Fibroblast of villous mesenchyme (primary cell): Measurements from ENCODE around the gene FBLL1. TPM values are rescaled to one million over a fixed set of nuclear protein-coding genes. Genes with fewer than 3 reads are reported as not detected.
A peak's percentile ranks its signal among the peaks of the same experiment; 100 is the strongest.
"Not testable (repeated sequence)": the region's sequence is repeated elsewhere in the genome, so short reads cannot be mapped to it uniquely, and the experiment has no call there.

Source experiments
- DNase-seq: peaks from one replicate; pipeline ENCODE4 v3.0.0-alpha.2; 2010; ENCODE audit warnings: low read depth
- H3K4me3 ChIP-seq: 2 replicates; pipeline ENCODE4 v1.5.1; 2011; ENCODE audit warnings: low read depth, mild to moderate bottlenecking, low read length
- CTCF ChIP-seq: IDR thresholded peaks from 2 replicates; pipeline ENCODE4 v1.5.1; 2012; ENCODE audit warnings: low read depth, mild to moderate bottlenecking, low read length; ENCODE audit not compliant: insufficient read depth
- total RNA-seq: library from RNA; depleted of rRNA; stranded (reverse); fragments of >200 nt; gene quantifications from 2 replicates; pipeline ENCODE4 v1.2.3, GENCODE V29; 2012

The FBLL1 gene
- total RNA-seq, 1 donor, result 0.43 TPM

- H3K4me3 ChIP-seq, result no peak overlapping the region
- no peak for TF ChIP-seq CTCF
- DNase-seq, result no peak
These were observed 41.6 kb downstream of the FBLL1 start for GRCh38 chr5:168570490-168571328.

DNA sequence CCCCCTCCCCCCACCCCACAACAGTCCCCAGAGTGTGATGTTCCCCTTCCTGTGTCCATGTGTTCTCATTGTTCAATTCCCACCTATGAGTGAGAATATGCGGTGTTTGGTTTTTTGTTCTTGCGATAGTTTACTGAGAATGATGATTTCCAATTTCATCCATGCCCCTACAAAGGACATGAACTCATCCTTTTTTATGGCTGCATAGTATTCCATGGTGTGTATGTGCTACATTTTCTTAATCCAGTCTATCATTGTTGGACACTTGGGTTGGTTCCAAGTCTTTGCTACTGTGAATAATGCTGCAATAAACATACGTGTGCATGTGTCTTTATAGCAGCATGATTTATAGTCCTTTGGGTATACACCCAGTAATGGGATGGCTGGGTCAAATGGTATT lies 44.6 kb downstream of the FBLL1 start:
- not testable (repeated sequence) for DNase-seq, H3K4me3 ChIP-seq

GRCh38 chr5:168574156-168574555 lies 45.1 kb downstream of the FBLL1 start:
- H3K4me3 ChIP-seq, DNase-seq: not testable (repeated sequence)

DNA sequence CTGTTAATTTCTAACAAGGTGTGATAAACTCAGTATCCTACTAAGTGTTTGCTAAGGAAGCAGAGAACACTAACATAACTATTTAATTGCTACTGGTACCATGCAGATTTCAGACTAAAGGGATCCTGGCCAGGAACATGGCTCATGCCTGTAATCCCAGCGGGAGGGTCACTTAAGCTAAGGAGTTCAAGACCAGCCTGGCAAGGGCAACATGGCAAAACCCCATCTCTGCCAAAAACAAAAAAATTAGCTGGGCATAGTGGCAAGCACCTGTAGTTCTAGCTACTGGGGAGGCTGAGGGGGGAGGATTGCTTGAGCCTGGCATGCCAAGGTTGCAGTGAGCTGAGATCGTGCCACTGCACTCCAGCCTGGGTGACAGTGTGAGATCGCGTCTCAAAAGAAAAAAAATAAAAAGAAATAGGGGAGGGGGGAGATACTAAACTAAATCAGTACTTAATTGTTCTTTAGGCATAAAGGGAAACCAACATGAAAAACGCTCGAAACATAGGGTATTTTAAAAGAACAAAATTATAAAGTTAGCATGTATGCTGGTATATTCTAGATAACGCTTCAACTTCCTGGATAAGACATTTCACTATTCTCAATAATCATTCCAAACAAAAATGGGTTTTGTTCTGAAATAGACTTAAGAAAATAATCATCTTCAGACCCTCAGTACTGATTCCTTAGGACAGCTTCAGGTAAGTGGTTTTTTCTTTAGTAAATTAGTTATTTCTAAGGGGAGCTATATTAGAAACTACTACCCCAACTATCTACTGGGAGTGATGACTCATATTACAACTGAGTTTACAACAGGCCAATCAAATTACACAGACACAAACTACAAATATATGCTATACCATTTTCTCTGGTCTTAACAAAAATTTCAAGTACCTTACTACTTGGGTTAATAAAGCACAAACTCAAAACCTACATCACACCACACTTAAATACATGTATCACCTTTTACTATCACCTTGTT lies 46.6 kb downstream of the FBLL1 start:
- no peak for TF ChIP-seq CTCF
- H3K4me3 ChIP-seq, result no peak overlapping the region
- DNase-seq, result no peak

- TF ChIP-seq CTCF, result no peak
- peak; percentile 25 for DNase-seq
- H3K4me3 ChIP-seq, result peak overlapping the region; percentile 98
These were observed 48.9 kb downstream of the FBLL1 start for GRCh38 chr5:168578006-168578405.

DNA sequence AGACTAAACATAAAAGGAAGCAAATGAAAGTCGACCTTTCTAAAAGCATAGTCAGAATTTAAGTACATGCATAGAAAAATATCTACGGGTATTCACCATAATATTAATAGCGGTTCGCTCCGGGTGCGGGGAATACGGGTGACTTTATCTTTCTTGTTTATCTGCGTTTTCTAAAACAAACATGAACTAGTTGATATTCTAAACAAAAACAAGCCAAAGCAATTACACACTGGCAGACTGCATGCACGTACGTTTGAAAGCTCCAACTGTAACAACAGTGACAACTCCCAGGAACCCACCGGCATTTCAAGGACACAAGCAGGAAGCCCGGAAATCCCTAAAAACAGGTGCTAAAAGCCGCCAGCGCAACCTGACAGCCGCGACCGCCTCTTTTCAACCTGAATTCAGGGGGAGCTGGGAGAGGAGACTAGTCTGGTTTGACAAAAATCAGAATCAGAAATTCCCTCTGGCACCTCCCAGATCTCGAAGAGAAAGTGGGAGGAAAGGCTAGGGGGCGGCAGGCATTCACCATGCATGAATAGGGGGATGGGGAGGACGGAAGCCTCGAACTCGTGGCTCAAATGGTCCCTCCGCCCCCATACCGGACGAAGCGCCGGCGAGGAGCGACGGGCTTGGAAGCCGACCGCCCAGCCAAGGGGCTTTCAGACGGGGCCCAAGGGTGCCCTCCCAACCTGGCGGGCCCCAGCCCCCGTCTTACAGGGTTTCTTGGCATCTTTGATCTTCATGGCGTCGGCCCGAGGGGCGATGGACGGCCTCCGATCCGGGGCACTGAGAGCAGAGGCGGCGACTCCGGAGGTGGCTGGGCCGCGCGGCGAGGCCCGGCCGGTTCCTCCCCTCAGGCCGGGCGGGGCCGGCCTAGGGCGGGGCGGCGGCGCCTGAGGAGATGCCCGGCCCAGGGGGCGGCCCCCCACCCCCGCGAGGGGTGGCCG lies 49.7 kb downstream of the FBLL1 start, which contains the start of gene PANK3:
Gene PANK3 (minus strand): TSS at position 831 of the 950 bp plus-strand sequence. CDS start 85 bp downstream, at position 746.
- peak within 1 kb of the TSS; percentile 98 for H3K4me3 ChIP-seq
- TF ChIP-seq CTCF, result no peak
- peak; percentile 30 for DNase-seq

DNA sequence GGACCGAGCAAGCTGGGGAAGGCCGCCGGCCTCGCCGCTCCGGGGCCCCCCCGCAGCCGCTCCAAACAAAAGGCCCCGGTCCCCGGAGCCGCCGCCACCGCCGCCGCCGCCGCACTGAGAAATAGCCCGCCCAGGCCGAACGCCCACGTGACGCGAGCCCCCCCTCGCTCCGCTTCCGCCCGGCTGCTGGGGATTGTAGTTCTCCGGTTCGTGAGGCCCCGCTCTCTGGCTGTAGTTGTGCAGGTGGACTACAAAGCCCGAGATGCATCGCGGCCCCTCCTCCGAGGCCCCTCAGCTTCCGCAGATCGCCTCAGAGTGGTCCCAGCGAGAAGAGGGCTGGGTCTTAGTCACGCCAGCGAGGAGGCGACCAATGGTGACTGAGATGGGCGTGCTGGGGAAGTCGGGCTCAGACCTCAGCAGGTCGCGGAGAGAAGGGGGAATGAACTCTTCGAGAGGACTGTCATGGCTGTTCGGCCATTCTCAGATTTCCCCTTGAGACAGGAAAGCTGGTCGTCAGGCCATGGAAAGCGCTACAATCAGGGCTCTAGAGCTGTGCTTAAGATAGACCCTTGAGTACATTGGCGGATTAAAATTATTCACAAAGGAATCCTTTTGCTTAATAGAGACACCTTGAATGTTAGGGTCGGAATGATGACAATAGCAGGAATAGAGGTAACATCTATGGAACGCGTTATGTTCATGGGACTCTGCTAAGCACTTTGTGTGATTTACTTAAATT lies 50.6 kb downstream of the FBLL1 start:
- TF ChIP-seq CTCF, result no peak
- peak; percentile 99 for DNase-seq

More for the DNA sequence above, 50.6 kb downstream of the FBLL1 start:
- H3K4me3 ChIP-seq, result peak overlapping the region; percentile 98
